Endothelial cell of umbilical vein (primary cell): Measurements from ENCODE around the gene BMPR1B. TPM values are rescaled to one million over a fixed set of nuclear protein-coding genes. Genes with fewer than 3 reads are reported as not detected.

Experiments
- BruUV-seq: library from RNA; stranded (reverse); fragments of 400-500 nt; replicated peaks from 2 replicates; lab custom pipeline; 2021; lab: Mats Ljungman, UMichigan
- CTCF ChIA-PET: fragments of 300-600, 350-600 bp; sonication (Branson Sonifier 250); formaldehyde crosslinking; loops from one replicate; lab custom pipeline; 2021; ENCODE audit warnings: antibody characterized with exemption, inconsistent platforms; lab: Charles Lee
- POLR2A ChIA-PET: fragments of 300-600, 350-600 bp; sonication (Branson Sonifier 250); formaldehyde crosslinking; loops from one replicate; lab custom pipeline; 2021; ENCODE audit warnings: antibody characterized with exemption, inconsistent platforms; lab: Charles Lee
- DNase-seq: peaks from one replicate; pipeline ENCODE4 v3.0.0-alpha.2; 2011; ENCODE audit warnings: low read depth, low spot score
- FAIRE-seq: peaks from 2 replicates; lab custom pipeline; 2011; peaks lifted over from hg19 to GRCh38; lab: Jason Lieb, UNC
- H2AFZ ChIP-seq: 2 replicates; pipeline ENCODE4 v1.6.0; 2012; ENCODE audit warnings: low read depth, low read length, control low read depth, inconsistent platforms
- H3K27ac ChIP-seq: 2 replicates; pipeline ENCODE4 v1.5.1; 2011; ENCODE audit warnings: low read depth, mild to moderate bottlenecking, control low read depth, low read length, moderate library complexity; ENCODE audit not compliant: insufficient read depth
- H3K27me3 ChIP-seq, 2 experiments: 2 replicates each; pipeline versions ENCODE4 v1.6.0 to v1.6.1; 2011; ENCODE audit warnings: low read length in 2 of 2, mixed read lengths in 1 of 2; ENCODE audit not compliant: control insufficient read depth in 2 of 2, insufficient read depth in 2 of 2
- H3K36me3 ChIP-seq, 2 experiments: 2 replicates in 1 of 2; 3 replicates in 1 of 2; pipeline ENCODE4 v1.5.1; 2011; ENCODE audit warnings: low read length in 2 of 2, mild to moderate bottlenecking in 1 of 2, moderate library complexity in 1 of 2; ENCODE audit not compliant: control insufficient read depth in 2 of 2, insufficient read depth in 2 of 2; ENCODE audit errors: extremely low read depth in 1 of 2
- H3K4me1 ChIP-seq: 3 replicates; pipeline ENCODE4 v1.5.1; 2011; ENCODE audit warnings: mild to moderate bottlenecking, low read length; ENCODE audit not compliant: control insufficient read depth, insufficient read depth; ENCODE audit errors: extremely low read depth
- H3K4me2 ChIP-seq: 2 replicates; pipeline ENCODE4 v1.6.1; 2011; ENCODE audit warnings: low read length, control low read depth, mixed read lengths; ENCODE audit not compliant: insufficient read depth
- H3K4me3 ChIP-seq, 3 experiments: fragments of 200-600 bp in 1 of 3; sonication (generic), shearing (Covaris generic) in 1 of 3; replicated peaks in 1 of 3; 2 replicates each; pipeline ENCODE4 v1.5.1; 2011 to 2016; ENCODE audit warnings: control low read depth in 3 of 3, low read length in 3 of 3, mild to moderate bottlenecking in 2 of 3, inconsistent platforms in 1 of 3, low read depth in 1 of 3, moderate library complexity in 1 of 3; ENCODE audit not compliant: insufficient read depth in 1 of 3
- H3K79me2 ChIP-seq: 2 replicates; pipeline ENCODE4 v1.6.0; 2012; ENCODE audit warnings: low read length, inconsistent platforms; ENCODE audit not compliant: control insufficient read depth, insufficient read depth
- H3K9ac ChIP-seq: replicated peaks from 2 replicates; pipeline ENCODE3; 2011; ENCODE audit warnings: low read length, control low read depth; ENCODE audit not compliant: insufficient read depth; ENCODE audit errors: extremely low read depth
- H3K9me1 ChIP-seq: replicated peaks from 3 replicates; pipeline ENCODE4 v1.6.0; 2011; ENCODE audit warnings: mild to moderate bottlenecking, low read length; ENCODE audit not compliant: control insufficient read depth, insufficient read depth; ENCODE audit errors: extremely low read depth
- H3K9me3 ChIP-seq: replicated peaks from 2 replicates; pipeline ENCODE4 v1.5.1; 2012; ENCODE audit warnings: low read length, inconsistent platforms; ENCODE audit not compliant: control insufficient read depth, insufficient read depth
- H4K20me1 ChIP-seq: replicated peaks from 2 replicates; pipeline ENCODE3; 2011; ENCODE audit warnings: mild to moderate bottlenecking, low read length; ENCODE audit not compliant: control insufficient read depth, insufficient read depth; ENCODE audit errors: extremely low read depth
- EZH2 ChIP-seq: IDR thresholded peaks from 2 replicates; pipeline ENCODE4 v1.6.1; 2012; ENCODE audit warnings: borderline replicate concordance, low read depth, mild to moderate bottlenecking, moderate library complexity, low read length, inconsistent platforms; ENCODE audit not compliant: severe bottlenecking
- FOS ChIP-seq: IDR thresholded peaks from 2 replicates; pipeline ENCODE4 v1.6.1; 2011; ENCODE audit warnings: mild to moderate bottlenecking, low read length, moderate library complexity, borderline replicate concordance; ENCODE audit not compliant: insufficient read depth
- GATA2 ChIP-seq: IDR thresholded peaks from 2 replicates; pipeline ENCODE4 v1.7.0; 2011; ENCODE audit warnings: low read depth, mild to moderate bottlenecking, moderate library complexity, mixed read lengths, low read length; ENCODE audit not compliant: insufficient read length, insufficient read depth
- JUN ChIP-seq: IDR thresholded peaks from 2 replicates; pipeline ENCODE4 v1.6.1; 2011; ENCODE audit warnings: borderline replicate concordance, low read depth; ENCODE audit not compliant: insufficient read length, insufficient read depth
- MYC ChIP-seq: IDR thresholded peaks from one replicate; pipeline ENCODE4 v1.6.1; 2011; ENCODE audit warnings: mild to moderate bottlenecking, low read depth, low read length
- POLR2A ChIP-seq: IDR thresholded peaks from 2 replicates; pipeline ENCODE4 v1.6.1; 2012; ENCODE audit warnings: low read depth, mild to moderate bottlenecking, control low read depth, low read length
- POLR2AphosphoS5 ChIP-seq: IDR thresholded peaks from 2 replicates; pipeline ENCODE4 v1.6.1; 2012; ENCODE audit warnings: low read depth, mild to moderate bottlenecking, control low read depth, low read length, moderate library complexity; ENCODE audit not compliant: insufficient read depth
- dilution Hi-C: fragments of 300-500 bp; cut with MboI; formaldehyde crosslinking; loops from one replicate; pipeline ENCODE4 v1.15.0; 2019; ENCODE audit warnings: low sequenced_read_pairs; ENCODE audit not compliant: extremely low pct_ligation_motif_present
- intact Hi-C: fragments of 100-400 bp; cut with micrococcal nuclease; formaldehyde crosslinking; loops from one replicate; pipeline ENCODE4 v1.10.0; 2022
- polyA plus RNA-seq, 4 experiments: library from polyadenylated mRNA; depleted of rRNA in 3 of 4; stranded (reverse) in 3 of 4; unstranded in 1 of 4; fragments of >200 nt; gene quantifications; 2 replicates each; pipeline versions ENCODE4 v1.2.1 to v1.2.3, GENCODE V29; 2011 to 2012; ENCODE audit warnings: missing spikeins in 1 of 4
- total RNA-seq: library from RNA; stranded (reverse); gene quantifications from 2 replicates; pipeline ENCODE4 v1.2.3, GENCODE V29; 2021
- TF ChIP-seq, protein P1 (sequence below), 2 donors: IDR thresholded peaks; 1 replicate in 1 of 2; 2 replicates in 1 of 2; pipeline ENCODE4 v1.5.1; 2011; ENCODE audit warnings: low read length in 2 of 2, mild to moderate bottlenecking in 2 of 2, moderate library complexity in 2 of 2, control low read depth in 1 of 2, inconsistent platforms in 1 of 2, low read depth in 1 of 2; ENCODE audit not compliant: insufficient read depth in 1 of 2; ENCODE audit errors: extremely low read depth in 1 of 2
- TF ChIP-seq, protein P2 (sequence below): IDR thresholded peaks from 2 replicates; pipeline ENCODE4 v1.6.1; 2011; ENCODE audit not compliant: insufficient read depth, insufficient read length

Gene BMPR1B
- total and polyA plus RNA-seq, 2 donors (not counting 3 experiments of a cell fraction or from before 2014, with no cell fraction given) = 0.28 to 2.1 TPM

DNA sequence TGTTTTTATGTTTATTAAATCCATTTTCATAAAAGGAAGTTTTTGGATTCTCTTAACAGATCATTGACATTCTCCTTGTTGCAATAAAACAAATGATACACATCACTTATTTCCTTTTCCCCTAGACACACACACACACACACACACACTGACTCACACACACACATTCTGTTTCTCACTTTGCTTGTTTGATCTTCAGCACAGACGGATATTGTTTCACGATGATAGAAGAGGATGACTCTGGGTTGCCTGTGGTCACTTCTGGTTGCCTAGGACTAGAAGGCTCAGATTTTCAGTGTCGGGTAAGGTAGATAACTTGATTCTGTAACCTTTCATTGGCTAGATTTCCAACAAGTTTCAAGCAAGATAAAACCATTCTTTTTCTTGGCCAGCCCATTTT lies 356.8 kb downstream of the BMPR1B start:
- no peaks in the 10 kb centered on the region for H3K27me3 ChIP-seq
- H3K4me3 ChIP-seq = no peak overlapping the region
- H3K9me3 ChIP-seq = no peaks in the 10 kb centered on the region
- ChIA-PET CTCF (interaction anchor here (0.6 to 2.4 kb wide), 2 partner anchors 10 to 42 kb away, joined by 3 to 7 read pairs; no protein-coding TSS in a partner anchor), POLR2A (no interaction called here)
- no peaks in the 10 kb centered on the region for H3K9me1 ChIP-seq
- no TSS peak for BruUV-seq
- dilution Hi-C loops (no loop called here), intact Hi-C loops (no loop called here)
- no peak overlapping the region for H3K9ac ChIP-seq
- no peak overlapping the region for H2AFZ ChIP-seq
- H3K4me1 ChIP-seq = no peaks in the 10 kb centered on the region
- no peaks in the 10 kb centered on the region for H3K36me3 ChIP-seq
- no peaks in the 10 kb centered on the region for H4K20me1 ChIP-seq
- no peak overlapping the region for H3K27ac ChIP-seq
- no peak for DNase-seq
- no peaks in the 10 kb centered on the region for H3K79me2 ChIP-seq
- H3K4me2 ChIP-seq = no peak overlapping the region
- no peak for TF ChIP-seq JUN
- no peak for TF ChIP-seq MYC
- TF ChIP-seq POLR2A = no peak
- TF ChIP-seq, protein P1, sequence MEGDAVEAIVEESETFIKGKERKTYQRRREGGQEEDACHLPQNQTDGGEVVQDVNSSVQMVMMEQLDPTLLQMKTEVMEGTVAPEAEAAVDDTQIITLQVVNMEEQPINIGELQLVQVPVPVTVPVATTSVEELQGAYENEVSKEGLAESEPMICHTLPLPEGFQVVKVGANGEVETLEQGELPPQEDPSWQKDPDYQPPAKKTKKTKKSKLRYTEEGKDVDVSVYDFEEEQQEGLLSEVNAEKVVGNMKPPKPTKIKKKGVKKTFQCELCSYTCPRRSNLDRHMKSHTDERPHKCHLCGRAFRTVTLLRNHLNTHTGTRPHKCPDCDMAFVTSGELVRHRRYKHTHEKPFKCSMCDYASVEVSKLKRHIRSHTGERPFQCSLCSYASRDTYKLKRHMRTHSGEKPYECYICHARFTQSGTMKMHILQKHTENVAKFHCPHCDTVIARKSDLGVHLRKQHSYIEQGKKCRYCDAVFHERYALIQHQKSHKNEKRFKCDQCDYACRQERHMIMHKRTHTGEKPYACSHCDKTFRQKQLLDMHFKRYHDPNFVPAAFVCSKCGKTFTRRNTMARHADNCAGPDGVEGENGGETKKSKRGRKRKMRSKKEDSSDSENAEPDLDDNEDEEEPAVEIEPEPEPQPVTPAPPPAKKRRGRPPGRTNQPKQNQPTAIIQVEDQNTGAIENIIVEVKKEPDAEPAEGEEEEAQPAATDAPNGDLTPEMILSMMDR (IDR thresholded peaks at IDR 0.05; ENCODE audit: extremely low read depth in 1 of 2, insufficient read depth in 1 of 2, low read depth in 1 of 2, low read length in 2 of 2) = no peak
- TF ChIP-seq EZH2 = no peak
- FAIRE-seq = no peak

GRCh38 chr4:95118497-95118896 lies 360.7 kb downstream of the BMPR1B start:
- FAIRE-seq (no peak), DNase-seq (no peak)
- no peaks in the 10 kb centered on the region for H3K9me1 ChIP-seq
- peaks cover 2% of the 10 kb centered on the region for H3K4me1 ChIP-seq
- no peak overlapping the region for H3K4me3 ChIP-seq
- intact Hi-C loops = no loop called here
- ChIA-PET CTCF (interaction anchor here (1.7 kb wide), 1 partner anchor 38 kb away, joined by 3 read pairs; no protein-coding TSS in a partner anchor), POLR2A (interaction anchor here (0.6 kb wide), 1 partner anchor 911 kb away, joined by 3 read pairs; the partner anchor contains the start of gene SMARCAD1)
- H2AFZ ChIP-seq = no peak overlapping the region
- H3K27ac ChIP-seq = no peak overlapping the region
- no peaks in the 10 kb centered on the region for H4K20me1 ChIP-seq
- H3K79me2 ChIP-seq = no peaks in the 10 kb centered on the region
- H3K9ac ChIP-seq = no peak overlapping the region
- no peaks in the 10 kb centered on the region for H3K9me3 ChIP-seq
- TF ChIP-seq, protein P1 (IDR thresholded peaks at IDR 0.05; ENCODE audit: extremely low read depth in 1 of 2, insufficient read depth in 1 of 2, low read depth in 1 of 2, low read length in 2 of 2) = no peak
- TF ChIP-seq MYC (no peak), POLR2AphosphoS5 (no peak), FOS (no peak), EZH2 (no peak), JUN (no peak), POLR2A (no peak), GATA2 (no peak)
- TF ChIP-seq, protein P2, sequence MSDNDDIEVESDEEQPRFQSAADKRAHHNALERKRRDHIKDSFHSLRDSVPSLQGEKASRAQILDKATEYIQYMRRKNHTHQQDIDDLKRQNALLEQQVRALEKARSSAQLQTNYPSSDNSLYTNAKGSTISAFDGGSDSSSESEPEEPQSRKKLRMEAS = no peak
- BruUV-seq = no TSS peak
- H3K36me3 ChIP-seq = no peaks in the 10 kb centered on the region
- dilution Hi-C loops = no loop called here
- H3K27me3 ChIP-seq = no peaks in the 10 kb centered on the region
- H3K4me2 ChIP-seq = no peak overlapping the region
